K562 (cell line): Measurements from ENCODE around the gene CSF1. TPM values are rescaled to one million over a fixed set of nuclear protein-coding genes. Genes with fewer than 3 reads are reported as not detected.

Source experiments
- DDX20 ChIP-seq: fragments of 450-650 bp; IDR thresholded peaks from 2 replicates; pipeline ENCODE4 v1.6.1; 2016; ENCODE audit warnings: missing genetic modification characterization, low read depth, mild to moderate bottlenecking, missing compliant biosample characterization, moderate library complexity
- PRDM10 ChIP-seq: fragments of 450-650 bp; IDR thresholded peaks from 2 replicates; pipeline ENCODE4 v1.6.1; 2018; ENCODE audit not compliant: partially characterized antibody
- YY1 ChIP-seq, 3 experiments: IDR thresholded peaks; 2 replicates each; pipeline ENCODE4 v1.6.1; 2011; ENCODE audit warnings: low read length in 2 of 3, mild to moderate bottlenecking in 2 of 3, moderate library complexity in 2 of 3, borderline replicate concordance in 1 of 3, control low read depth in 1 of 3, low read depth in 1 of 3; ENCODE audit not compliant: insufficient read depth in 3 of 3, insufficient replicate concordance in 2 of 3, control insufficient read depth in 1 of 3, insufficient read length in 1 of 3; ENCODE audit errors: extremely low read depth in 1 of 3
- ZBTB40 ChIP-seq, 2 experiments: fragments of 450-650 bp in 1 of 2; sonication (generic) in 1 of 2; formaldehyde crosslinking in 1 of 2; IDR thresholded peaks; 2 replicates each; pipeline versions ENCODE4 v1.7.1 to v1.9.0; 2016 to 2022; ENCODE audit warnings: inconsistent platforms in 1 of 2, mild to moderate bottlenecking in 1 of 2, missing genetic modification reagents in 1 of 2
- ZNF395 ChIP-seq: fragments of 200-800 bp; sonication (Bioruptor generic); IDR thresholded peaks from 2 replicates; pipeline ENCODE4 v1.6.1; 2017; ENCODE audit warnings: missing genetic modification characterization, missing compliant biosample characterization
- ZNF592 ChIP-seq: fragments of 450-650 bp; IDR thresholded peaks from 2 replicates; pipeline ENCODE4 v1.6.1; 2017; ENCODE audit warnings: antibody characterized with exemption, mild to moderate bottlenecking
- polyA plus RNA-seq, 8 experiments: library from polyadenylated mRNA; depleted of rRNA in 4 of 8; stranded (reverse) in 5 of 8; unstranded in 3 of 8; fragments of >200 nt; fragmentation: Nextera tagmentation in 2 of 8; fragmentation: Illumina TruSeq in 1 of 8; extraction: Ambion mirVana in 2 of 8; extraction: Trizol in 1 of 8; gene quantifications; 2 replicates each; pipeline versions ENCODE4 v1.2.1 to v1.2.3, GENCODE V29; 2011 to 2014; ENCODE audit warnings: inconsistent platforms in 1 of 8, missing spikeins in 1 of 8
- total RNA-seq, 7 experiments: library from RNA; depleted of rRNA in 6 of 7; stranded (reverse); fragments of >200 nt in 6 of 7; fragmentation: Illumina TruSeq in 2 of 7; extraction: Trizol in 2 of 7; gene quantifications; 2 replicates each; pipeline versions ENCODE4 v1.2.1 to v1.2.3, GENCODE V29; 2011 to 2021; ENCODE audit warnings: low replicate concordance in 1 of 7

Gene CSF1
- total and polyA plus RNA-seq, 9 of the 15 experiments (the other 6 are each of a cell fraction or from before 2014, with no cell fraction given), result 0.18 to 11.8 (median 2.8) TPM

GRCh38 chr1:109889094-109889493 is 21.6 kb upstream of the CSF1 start (continued):
- TF ChIP-seq ZNF592 (no peak), ZBTB40 (IDR thresholded peaks at IDR 0.05) (0 out of 2 replicates have a peak, but pooled peaks have one; percentile 10), ZBTB40 (CRISPR knock-in tag; IDR thresholded peaks at IDR 0.05) (no peak), ZNF395 (CRISPR knock-in tag) (no peak), PRDM10 (peak; percentile 68), YY1 (IDR thresholded peaks at IDR 0.05; ENCODE audit: borderline replicate concordance in 1 of 3, control insufficient read depth in 1 of 3, extremely low read depth in 1 of 3, insufficient read depth in 3 of 3, insufficient read length in 1 of 3, insufficient replicate concordance in 2 of 3, low read depth in 1 of 3, low read length in 2 of 3) (peak in 1 of 3 experiments; percentile 57), DDX20 (no peak)
